HEK293 (cell line): ENCODE measurements around the gene CCDC17.

Experiments
- CTCF ChIA-PET: fragments of 350-600 bp; formaldehyde crosslinking; extraction: SDS; loops from one replicate; lab custom pipeline; 2021; ENCODE audit warnings: antibody characterized with exemption; lab: Yijun Ruan, JAX
- POLR2A ChIA-PET: fragments of 300-600 bp; formaldehyde crosslinking; extraction: SDS; loops from one replicate; lab custom pipeline; 2020; ENCODE audit warnings: antibody characterized with exemption, inconsistent platforms; lab: Yijun Ruan, JAX
- H3K27ac ChIP-seq: fragments of 200-500 bp; sonication (Bioruptor generic); 2 replicates; pipeline ENCODE4 v1.5.1; 2014; ENCODE audit warnings: low read depth, low read length, control low read depth, inconsistent platforms; ENCODE audit errors: extremely low read depth
- H3K36me3 ChIP-seq, 2 experiments: fragments of 200-500 bp in 1 of 2; sonication (Bioruptor generic) in 1 of 2; 1 replicate in 1 of 2; 2 replicates in 1 of 2; pipeline ENCODE4 v1.5.1; 2014 to 2017; ENCODE audit warnings: inconsistent platforms in 2 of 2, low read length in 2 of 2; ENCODE audit not compliant: control insufficient read depth in 2 of 2, insufficient read depth in 1 of 2
- H3K4me1 ChIP-seq: fragments of 200-500 bp; sonication (Bioruptor generic); 2 replicates; pipeline ENCODE4 v1.5.1; 2014; ENCODE audit warnings: mild to moderate bottlenecking, low read length, inconsistent platforms; ENCODE audit not compliant: control insufficient read depth, insufficient read depth
- H3K4me3 ChIP-seq: 2 replicates; pipeline ENCODE4 v1.5.1; 2011; ENCODE audit warnings: low read depth, mild to moderate bottlenecking, control low read depth, low read length, moderate library complexity
- H3K9me3 ChIP-seq: fragments of 200-500 bp; sonication (Bioruptor generic); 2 replicates; pipeline ENCODE4 v1.5.1; 2014; ENCODE audit warnings: low read depth, low read length, inconsistent platforms; ENCODE audit not compliant: control insufficient read depth, insufficient read depth
- EGR2 ChIP-seq: fragments of 450-650 bp; formaldehyde crosslinking; IDR thresholded peaks from 2 replicates; pipeline ENCODE4 v1.5.1; 2016; ENCODE audit warnings: low read depth, missing biosample characterization, missing genetic modification characterization
- GFI1B ChIP-seq: fragments of 450-650 bp; formaldehyde crosslinking; IDR thresholded peaks from 2 replicates; pipeline ENCODE4 v1.5.1; 2016; ENCODE audit warnings: missing biosample characterization, missing genetic modification characterization
- GLI4 ChIP-seq: fragments of 450-650 bp; formaldehyde crosslinking; IDR thresholded peaks from 2 replicates; pipeline ENCODE4 v1.5.1; 2016; ENCODE audit warnings: missing biosample characterization, missing genetic modification characterization
- GLIS2 ChIP-seq: fragments of 450-650 bp; formaldehyde crosslinking; IDR thresholded peaks from 2 replicates; pipeline ENCODE4 v1.5.1; 2016; ENCODE audit warnings: missing biosample characterization, missing genetic modification characterization
- KLF10 ChIP-seq: fragments of 450-650 bp; IDR thresholded peaks from 2 replicates; pipeline ENCODE4 v1.5.1; 2018; ENCODE audit warnings: missing biosample characterization, mild to moderate bottlenecking, missing genetic modification characterization
- KLF8 ChIP-seq: fragments of 450-650 bp; formaldehyde crosslinking; IDR thresholded peaks from 2 replicates; pipeline ENCODE4 v1.5.1; 2016; ENCODE audit warnings: missing biosample characterization, missing genetic modification characterization
- OVOL3 ChIP-seq: fragments of 450-650 bp; formaldehyde crosslinking; IDR thresholded peaks from 2 replicates; pipeline ENCODE4 v1.5.1; 2016; ENCODE audit warnings: missing biosample characterization, missing genetic modification characterization
- SP7 ChIP-seq: fragments of 450-650 bp; formaldehyde crosslinking; IDR thresholded peaks from 2 replicates; pipeline ENCODE4 v1.5.1; 2016; ENCODE audit warnings: missing biosample characterization, missing genetic modification characterization
- ZNF155 ChIP-seq: fragments of 450-650 bp; formaldehyde crosslinking; IDR thresholded peaks from 2 replicates; pipeline ENCODE4 v1.5.1; 2016; ENCODE audit warnings: missing biosample characterization, missing genetic modification characterization
- ZNF169 ChIP-seq: fragments of 450-650 bp; formaldehyde crosslinking; IDR thresholded peaks from 2 replicates; pipeline ENCODE4 v1.5.1; 2016; ENCODE audit warnings: missing biosample characterization, missing genetic modification characterization
- ZNF24 ChIP-seq: fragments of 450-650 bp; formaldehyde crosslinking; IDR thresholded peaks from 2 replicates; pipeline ENCODE4 v1.5.1; 2016; ENCODE audit warnings: missing biosample characterization, missing genetic modification characterization
- ZNF248 ChIP-seq: fragments of 450-650 bp; formaldehyde crosslinking; IDR thresholded peaks from 2 replicates; pipeline ENCODE4 v1.5.1; 2017; ENCODE audit warnings: missing biosample characterization, missing genetic modification characterization
- ZNF394 ChIP-seq: fragments of 450-650 bp; formaldehyde crosslinking; IDR thresholded peaks from 2 replicates; pipeline ENCODE4 v1.5.1; 2016; ENCODE audit warnings: missing biosample characterization, missing genetic modification characterization, mild to moderate bottlenecking, moderate library complexity, borderline replicate concordance
- ZNF549 ChIP-seq: fragments of 450-650 bp; IDR thresholded peaks from 2 replicates; pipeline ENCODE4 v1.5.1; 2018; ENCODE audit warnings: missing biosample characterization, missing genetic modification characterization, mild to moderate bottlenecking, inconsistent platforms, moderate library complexity
- ZNF610 ChIP-seq: fragments of 450-650 bp; formaldehyde crosslinking; IDR thresholded peaks from 2 replicates; pipeline ENCODE4 v1.5.1; 2016; ENCODE audit warnings: missing biosample characterization, missing genetic modification characterization, borderline replicate concordance
- ZNF837 ChIP-seq: fragments of 450-650 bp; formaldehyde crosslinking; IDR thresholded peaks from 2 replicates; pipeline ENCODE4 v1.5.1; 2016; ENCODE audit warnings: missing biosample characterization, missing genetic modification characterization
- ZSCAN23 ChIP-seq: fragments of 450-650 bp; formaldehyde crosslinking; IDR thresholded peaks from 2 replicates; pipeline ENCODE4 v1.5.1; 2016; ENCODE audit warnings: missing biosample characterization, missing genetic modification characterization
- TF ChIP-seq, protein P1 (sequence below): fragments of 450-650 bp; formaldehyde crosslinking; IDR thresholded peaks from 2 replicates; pipeline ENCODE4 v1.5.1; 2016; ENCODE audit warnings: missing biosample characterization, missing genetic modification characterization
- TF ChIP-seq, protein P2 (sequence below): fragments of 450-650 bp; formaldehyde crosslinking; IDR thresholded peaks from 2 replicates; pipeline ENCODE4 v1.5.1; 2016; ENCODE audit warnings: missing biosample characterization, missing genetic modification characterization, borderline replicate concordance
- TF ChIP-seq, protein P3 (sequence below): fragments of 450-650 bp; formaldehyde crosslinking; IDR thresholded peaks from 2 replicates; pipeline ENCODE4 v1.5.1; 2016; ENCODE audit warnings: missing biosample characterization, missing genetic modification characterization
- TF ChIP-seq, protein P4 (sequence below): fragments of 450-650 bp; formaldehyde crosslinking; IDR thresholded peaks from 2 replicates; pipeline ENCODE4 v1.5.1; 2016; ENCODE audit warnings: missing biosample characterization, missing genetic modification characterization
- TF ChIP-seq, protein P5 (sequence below): fragments of 450-650 bp; formaldehyde crosslinking; IDR thresholded peaks from 2 replicates; pipeline ENCODE4 v1.5.1; 2016; ENCODE audit warnings: missing biosample characterization, missing genetic modification characterization

CCDC17 gene

DNA sequence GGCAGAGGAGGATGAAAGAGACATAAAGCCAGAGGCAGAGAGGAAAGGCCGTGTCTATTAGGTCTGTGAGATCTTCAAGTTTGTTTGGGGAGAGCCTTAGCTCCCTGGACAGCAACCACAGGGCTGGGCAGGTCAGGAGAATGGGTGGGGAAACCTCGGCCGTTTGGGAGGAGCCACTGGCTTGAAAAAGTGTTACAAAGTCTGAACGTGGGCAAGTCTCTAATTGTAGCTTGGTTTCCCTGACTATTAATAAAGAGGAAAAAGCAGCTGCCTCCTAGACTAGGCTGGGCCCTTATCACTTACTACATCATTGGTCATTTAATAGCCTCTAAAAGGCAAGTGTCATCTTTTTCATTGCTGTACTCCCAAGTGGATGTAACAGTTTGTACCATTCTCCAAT lies at the start of gene CCDC17:
Gene CCDC17 (minus strand): TSS at position 83 of the 400 bp plus-strand sequence. CDS start 145 bp downstream, outside the sequence.
- TF ChIP-seq GLI4 (tag by site-specific recombination) (no peak), KLF10 (no peak)
- TF ChIP-seq, protein P1, sequence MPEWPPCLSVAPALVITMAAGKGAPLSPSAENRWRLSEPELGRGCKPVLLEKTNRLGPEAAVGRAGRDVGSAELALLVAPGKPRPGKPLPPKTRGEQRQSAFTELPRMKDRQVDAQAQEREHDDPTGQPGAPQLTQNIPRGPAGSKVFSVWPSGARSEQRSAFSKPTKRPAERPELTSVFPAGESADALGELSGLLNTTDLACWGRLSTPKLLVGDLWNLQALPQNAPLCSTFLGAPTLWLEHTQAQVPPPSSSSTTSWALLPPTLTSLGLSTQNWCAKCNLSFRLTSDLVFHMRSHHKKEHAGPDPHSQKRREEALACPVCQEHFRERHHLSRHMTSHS = no peak
- TF ChIP-seq, protein P2, sequence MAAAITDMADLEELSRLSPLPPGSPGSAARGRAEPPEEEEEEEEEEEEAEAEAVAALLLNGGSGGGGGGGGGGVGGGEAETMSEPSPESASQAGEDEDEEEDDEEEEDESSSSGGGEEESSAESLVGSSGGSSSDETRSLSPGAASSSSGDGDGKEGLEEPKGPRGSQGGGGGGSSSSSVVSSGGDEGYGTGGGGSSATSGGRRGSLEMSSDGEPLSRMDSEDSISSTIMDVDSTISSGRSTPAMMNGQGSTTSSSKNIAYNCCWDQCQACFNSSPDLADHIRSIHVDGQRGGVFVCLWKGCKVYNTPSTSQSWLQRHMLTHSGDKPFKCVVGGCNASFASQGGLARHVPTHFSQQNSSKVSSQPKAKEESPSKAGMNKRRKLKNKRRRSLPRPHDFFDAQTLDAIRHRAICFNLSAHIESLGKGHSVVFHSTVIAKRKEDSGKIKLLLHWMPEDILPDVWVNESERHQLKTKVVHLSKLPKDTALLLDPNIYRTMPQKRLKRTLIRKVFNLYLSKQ (tag by site-specific recombination) = no peak
- TF ChIP-seq, protein P3, sequence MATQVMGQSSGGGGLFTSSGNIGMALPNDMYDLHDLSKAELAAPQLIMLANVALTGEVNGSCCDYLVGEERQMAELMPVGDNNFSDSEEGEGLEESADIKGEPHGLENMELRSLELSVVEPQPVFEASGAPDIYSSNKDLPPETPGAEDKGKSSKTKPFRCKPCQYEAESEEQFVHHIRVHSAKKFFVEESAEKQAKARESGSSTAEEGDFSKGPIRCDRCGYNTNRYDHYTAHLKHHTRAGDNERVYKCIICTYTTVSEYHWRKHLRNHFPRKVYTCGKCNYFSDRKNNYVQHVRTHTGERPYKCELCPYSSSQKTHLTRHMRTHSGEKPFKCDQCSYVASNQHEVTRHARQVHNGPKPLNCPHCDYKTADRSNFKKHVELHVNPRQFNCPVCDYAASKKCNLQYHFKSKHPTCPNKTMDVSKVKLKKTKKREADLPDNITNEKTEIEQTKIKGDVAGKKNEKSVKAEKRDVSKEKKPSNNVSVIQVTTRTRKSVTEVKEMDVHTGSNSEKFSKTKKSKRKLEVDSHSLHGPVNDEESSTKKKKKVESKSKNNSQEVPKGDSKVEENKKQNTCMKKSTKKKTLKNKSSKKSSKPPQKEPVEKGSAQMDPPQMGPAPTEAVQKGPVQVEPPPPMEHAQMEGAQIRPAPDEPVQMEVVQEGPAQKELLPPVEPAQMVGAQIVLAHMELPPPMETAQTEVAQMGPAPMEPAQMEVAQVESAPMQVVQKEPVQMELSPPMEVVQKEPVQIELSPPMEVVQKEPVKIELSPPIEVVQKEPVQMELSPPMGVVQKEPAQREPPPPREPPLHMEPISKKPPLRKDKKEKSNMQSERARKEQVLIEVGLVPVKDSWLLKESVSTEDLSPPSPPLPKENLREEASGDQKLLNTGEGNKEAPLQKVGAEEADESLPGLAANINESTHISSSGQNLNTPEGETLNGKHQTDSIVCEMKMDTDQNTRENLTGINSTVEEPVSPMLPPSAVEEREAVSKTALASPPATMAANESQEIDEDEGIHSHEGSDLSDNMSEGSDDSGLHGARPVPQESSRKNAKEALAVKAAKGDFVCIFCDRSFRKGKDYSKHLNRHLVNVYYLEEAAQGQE (tag by site-specific recombination) = peak; percentile 38; the same call in 1 of the 2 replicates
- TF ChIP-seq, all 188 proteins: peak for 1
- no peaks in the 10 kb centered on the region for H3K4me1 ChIP-seq
- peaks cover 6 to 83% of the 10 kb centered on the region in 2 experiments for H3K36me3 ChIP-seq
- POLR2A ChIA-PET = interaction anchor here (1.2 kb wide), 1 partner anchor 102 kb away, joined by 3 read pairs; the partner anchor contains the start of gene PRDX1
- no peak within 1 kb of the TSS for H3K27ac ChIP-seq
- no peaks in the 10 kb centered on the region for H3K9me3 ChIP-seq
- CTCF ChIA-PET = interaction anchor here (1.3 kb wide), 1 partner anchor 9 kb away, joined by 3 read pairs; no protein-coding TSS in a partner anchor
- H3K4me3 ChIP-seq = no peak within 1 kb of the TSS

DNA sequence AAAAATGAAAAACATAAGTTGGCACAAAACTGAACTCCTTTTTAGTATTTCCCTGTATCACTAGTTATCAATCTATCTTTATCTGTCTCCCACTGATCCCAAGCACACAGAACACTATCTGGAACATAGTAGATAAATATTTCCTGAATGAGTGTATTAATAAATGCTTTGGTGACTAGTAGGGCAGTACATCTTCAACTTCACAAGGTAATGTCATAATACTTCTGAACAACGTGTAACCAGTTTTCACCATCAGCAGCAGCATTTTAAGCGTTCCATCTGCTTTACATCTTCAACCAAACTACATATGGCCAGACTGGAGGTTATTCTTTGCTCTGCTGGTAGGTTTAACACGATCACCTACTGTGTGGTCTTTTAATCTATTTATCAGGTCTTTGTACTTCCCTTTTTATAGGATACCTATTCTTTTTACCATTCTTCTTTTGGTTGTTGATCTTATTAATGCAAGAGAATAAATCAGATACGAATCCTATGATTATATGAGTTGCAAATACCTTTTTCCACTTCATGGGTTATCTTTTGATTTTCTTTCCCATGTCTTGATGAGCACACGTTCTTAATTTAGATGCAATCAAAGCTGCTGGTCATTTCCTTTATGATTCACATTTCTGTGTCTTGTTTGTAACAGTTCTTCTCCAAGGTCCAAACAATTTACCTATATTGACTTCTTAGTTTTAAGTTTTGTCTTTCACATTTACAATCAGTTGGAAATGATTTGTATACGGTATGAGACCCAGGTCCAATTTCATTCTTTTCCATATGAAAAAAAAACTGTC lies 46.2 kb upstream of the CCDC17 start:
- ChIA-PET CTCF (no interaction called here), POLR2A (interaction anchor here (0.6 to 1.5 kb wide), 2 partner anchors 16 to 70 kb away, joined by 4 to 10 read pairs; partner anchors contain the start of gene GPBP1L1)
- peaks cover 0 to 5% of the 10 kb centered on the region in 2 experiments; a peak in 2 of 3 replicates for H3K36me3 ChIP-seq

More for the DNA sequence above, 46.2 kb upstream of the CCDC17 start:
- Histone ChIP-seq H3K4me1 (no peaks in the 10 kb centered on the region), H3K4me3 (no peak overlapping the region), H3K27ac (no peak overlapping the region), H3K9me3 (no peaks in the 10 kb centered on the region)
- TF ChIP-seq GFI1B (tag by site-specific recombination) (no peak), ZNF155 (tag by site-specific recombination) (no peak), ZNF169 (tag by site-specific recombination) (no peak), GLIS2 (tag by site-specific recombination) (no peak), KLF8 (no peak), ZNF24 (tag by site-specific recombination) (no peak), ZNF837 (tag by site-specific recombination) (no peak), OVOL3 (tag by site-specific recombination) (no peak), SP7 (tag by site-specific recombination) (no peak), ZSCAN23 (no peak), ZNF549 (no peak), EGR2 (no peak), ZNF248 (tag by site-specific recombination) (no peak), ZNF610 (tag by site-specific recombination) (no peak), ZNF394 (no peak)
- TF ChIP-seq, protein P4, sequence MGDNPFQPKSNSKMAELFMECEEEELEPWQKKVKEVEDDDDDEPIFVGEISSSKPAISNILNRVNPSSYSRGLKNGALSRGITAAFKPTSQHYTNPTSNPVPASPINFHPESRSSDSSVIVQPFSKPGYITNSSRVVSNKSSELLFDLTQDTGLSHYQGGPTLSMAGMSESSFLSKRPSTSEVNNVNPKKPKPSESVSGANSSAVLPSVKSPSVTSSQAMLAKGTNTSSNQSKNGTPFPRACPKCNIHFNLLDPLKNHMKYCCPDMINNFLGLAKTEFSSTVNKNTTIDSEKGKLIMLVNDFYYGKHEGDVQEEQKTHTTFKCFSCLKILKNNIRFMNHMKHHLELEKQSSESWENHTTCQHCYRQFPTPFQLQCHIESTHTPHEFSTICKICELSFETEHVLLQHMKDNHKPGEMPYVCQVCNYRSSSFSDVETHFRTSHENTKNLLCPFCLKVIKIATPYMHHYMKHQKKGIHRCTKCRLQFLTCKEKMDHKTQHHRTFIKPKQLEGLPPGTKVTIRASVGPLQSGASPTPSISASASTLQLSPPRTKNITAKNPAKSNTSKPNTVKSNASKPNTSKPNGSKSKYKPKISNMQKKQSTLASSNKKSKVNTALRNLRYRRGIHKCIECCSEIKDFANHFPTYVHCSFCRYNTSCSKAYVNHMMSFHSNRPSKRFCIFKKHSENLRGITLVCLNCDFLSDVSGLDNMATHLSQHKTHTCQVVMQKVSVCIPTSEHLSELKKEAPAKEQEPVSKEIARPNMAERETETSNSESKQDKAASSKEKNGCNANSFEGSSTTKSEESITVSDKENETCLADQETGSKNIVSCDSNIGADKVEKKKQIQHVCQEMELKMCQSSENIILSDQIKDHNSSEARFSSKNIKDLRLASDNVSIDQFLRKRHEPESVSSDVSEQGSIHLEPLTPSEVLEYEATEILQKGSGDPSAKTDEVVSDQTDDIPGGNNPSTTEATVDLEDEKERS (tag by site-specific recombination) = no peak
- TF ChIP-seq, protein P5, sequence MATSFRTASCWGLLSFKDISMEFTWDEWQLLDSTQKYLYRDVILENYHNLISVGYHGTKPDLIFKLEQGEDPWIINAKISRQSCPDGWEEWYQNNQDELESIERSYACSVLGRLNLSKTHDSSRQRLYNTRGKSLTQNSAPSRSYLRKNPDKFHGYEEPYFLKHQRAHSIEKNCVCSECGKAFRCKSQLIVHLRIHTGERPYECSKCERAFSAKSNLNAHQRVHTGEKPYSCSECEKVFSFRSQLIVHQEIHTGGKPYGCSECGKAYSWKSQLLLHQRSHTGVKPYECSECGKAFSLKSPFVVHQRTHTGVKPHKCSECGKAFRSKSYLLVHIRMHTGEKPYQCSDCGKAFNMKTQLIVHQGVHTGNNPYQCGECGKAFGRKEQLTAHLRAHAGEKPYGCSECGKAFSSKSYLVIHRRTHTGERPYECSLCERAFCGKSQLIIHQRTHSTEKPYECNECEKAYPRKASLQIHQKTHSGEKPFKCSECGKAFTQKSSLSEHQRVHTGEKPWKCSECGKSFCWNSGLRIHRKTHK = no peak
